ENCODE measurements around the gene SSH2. TPM values are rescaled to one million over a fixed set of nuclear protein-coding genes. Genes with fewer than 3 reads are reported as not detected.
A peak's percentile ranks its signal among the peaks of the same experiment; 100 is the strongest.

SSH2 gene
- total and polyA plus RNA-seq, 2 donors (not counting 1 experiment from before 2014, with no cell fraction given), result 51.5 to 183 TPM

DNA sequence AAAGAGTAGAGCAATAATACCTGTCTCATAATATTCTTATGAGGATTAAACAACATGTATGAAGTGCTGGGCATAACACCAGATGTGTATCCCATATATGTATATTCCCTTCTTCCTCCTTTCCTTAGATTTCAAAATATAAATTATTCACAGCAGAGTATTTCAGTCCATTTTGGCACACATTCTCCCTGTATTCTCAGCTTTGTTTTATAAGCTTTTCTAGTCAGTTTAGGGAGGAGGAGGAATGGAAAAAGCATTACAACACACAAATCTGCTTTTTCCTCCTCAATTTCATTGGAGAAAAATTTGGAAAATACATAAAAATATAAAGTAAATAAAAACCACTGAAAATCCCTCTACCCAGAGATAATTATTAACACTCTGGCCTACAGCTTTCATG, 260.8 kb downstream of the SSH2 start:
- Histone ChIP-seq H3K4me2 (replicated peaks; ENCODE audit: low read depth, low read length, poor library complexity, severe bottlenecking) (no peak overlapping the region), H4K20me1 (ENCODE audit: control insufficient read depth, insufficient read depth, low read length, poor library complexity, severe bottlenecking) (no peaks in the 10 kb centered on the region), H3K27ac (ENCODE audit: low read length in 2 of 2) (no peak overlapping the region), H3K27me3 (replicated peaks in 1 of 4; ENCODE audit: control extremely low read depth in 1 of 4, control insufficient read depth in 3 of 4, insufficient read depth in 4 of 4, low read length in 3 of 4) (no peaks in the 10 kb centered on the region), H3K79me2 (ENCODE audit: control insufficient read depth, insufficient read depth, low read length) (peaks cover 4% of the 10 kb centered on the region), H3K4me1 (ENCODE audit: control insufficient read depth in 2 of 2, insufficient read depth in 2 of 2, low read length in 2 of 2) (peaks cover 13 to 14% of the 10 kb centered on the region in 2 donors), H2AFZ (ENCODE audit: insufficient read depth, low read depth, low read length, poor library complexity, severe bottlenecking) (no peak overlapping the region), H3K9me3 (ENCODE audit: control extremely low read depth in 1 of 3, control insufficient read depth in 2 of 3, insufficient read depth in 1 of 3, low read length in 2 of 3) (no peaks in the 10 kb centered on the region), H3K36me3 (replicated peaks in 1 of 2; ENCODE audit: control extremely low read depth in 1 of 2, control insufficient read depth in 1 of 2, extremely low read depth in 1 of 2, insufficient read depth in 2 of 2, low read length in 1 of 2) (peaks cover 5 to 80% of the 10 kb centered on the region in 2 experiments), H3K4me3 (ENCODE audit: control extremely low read depth in 1 of 5, extremely low read depth in 1 of 5, insufficient read depth in 1 of 5, low read depth in 2 of 5, low read length in 4 of 5) (no peak overlapping the region), H3K9ac (ENCODE audit: low read length) (no peak overlapping the region)
- Mint-ChIP-seq H3K4me3 (no peak overlapping the region), H3K27me3 (no peaks in the 10 kb centered on the region), H3K9me3 (ENCODE audit: insufficient read depth) (no peaks in the 10 kb centered on the region), H3K27ac (no peak overlapping the region), H3K4me1 (peaks cover 23% of the 10 kb centered on the region)
- ATAC-seq (ENCODE audit: low read depth) (no peak), DNase-seq (no peak)
- no peak for TF ChIP-seq CTCF (IDR thresholded peaks at IDR 0.05)
- TF ChIP-seq EZH2 (IDR thresholded peaks at IDR 0.05; ENCODE audit: borderline replicate concordance, insufficient read depth, low read depth, low read length, poor library complexity, severe bottlenecking), result no peak
- ChIA-PET POLR2A (no interaction called here), CTCF (interaction anchor here (1.2 to 1.5 kb wide), 2 partner anchors 13 to 111 kb away, joined by 4 to 6 read pairs; no protein-coding TSS in a partner anchor)
- intact Hi-C loops (cut with micrococcal nuclease), result no loop called here

DNA sequence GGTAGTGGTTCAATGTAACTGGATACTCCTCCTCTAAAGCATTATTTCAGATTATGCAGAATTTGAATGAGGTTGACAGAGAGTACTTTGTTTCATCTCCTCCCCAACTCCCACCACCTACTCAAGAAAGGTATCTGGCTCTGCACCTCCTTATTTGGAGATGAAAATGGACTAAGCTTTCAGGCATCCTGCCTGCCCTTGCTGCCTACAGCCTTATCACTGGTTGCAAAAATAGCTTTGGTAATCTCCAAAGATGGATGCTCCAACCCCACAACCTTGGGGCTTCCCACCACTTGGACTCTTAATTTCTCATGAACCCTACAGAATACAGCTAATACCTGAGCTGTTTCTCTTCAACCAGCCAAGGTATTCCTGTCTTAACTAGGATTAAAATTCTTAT, 262.1 kb downstream of the SSH2 start:
- no peaks in the 10 kb centered on the region for H3K9me3 Mint-ChIP-seq (ENCODE audit: insufficient read depth)

More for the DNA sequence above, 262.1 kb downstream of the SSH2 start:
- no peak overlapping the region for H2AFZ ChIP-seq (ENCODE audit: insufficient read depth, low read depth, low read length, poor library complexity, severe bottlenecking)
- no peaks in the 10 kb centered on the region for H3K27me3 ChIP-seq (replicated peaks in 1 of 4; ENCODE audit: control extremely low read depth in 1 of 4, control insufficient read depth in 3 of 4, insufficient read depth in 4 of 4, low read length in 3 of 4)
- POLR2A ChIA-PET, result no interaction called here
- H3K79me2 ChIP-seq (ENCODE audit: control insufficient read depth, insufficient read depth, low read length), result peaks cover 14% of the 10 kb centered on the region
- ATAC-seq (ENCODE audit: low read depth) (no peak), DNase-seq (no peak)
- H3K9ac ChIP-seq (ENCODE audit: low read length), result no peak overlapping the region
- peaks cover 3 to 83% of the 10 kb centered on the region in 2 experiments for H3K36me3 ChIP-seq (replicated peaks in 1 of 2; ENCODE audit: control extremely low read depth in 1 of 2, control insufficient read depth in 1 of 2, extremely low read depth in 1 of 2, insufficient read depth in 2 of 2, low read length in 1 of 2)
- H4K20me1 ChIP-seq (ENCODE audit: control insufficient read depth, insufficient read depth, low read length, poor library complexity, severe bottlenecking), result no peaks in the 10 kb centered on the region
- H3K27me3 Mint-ChIP-seq, result no peaks in the 10 kb centered on the region
- H3K4me2 ChIP-seq (replicated peaks; ENCODE audit: low read depth, low read length, poor library complexity, severe bottlenecking), result no peak overlapping the region
- no peak overlapping the region for H3K4me3 Mint-ChIP-seq
- peaks cover 19% of the 10 kb centered on the region for H3K4me1 Mint-ChIP-seq
- no peaks in the 10 kb centered on the region for H3K9me3 ChIP-seq (ENCODE audit: control extremely low read depth in 1 of 3, control insufficient read depth in 2 of 3, insufficient read depth in 1 of 3, low read length in 2 of 3)
- H3K4me1 ChIP-seq (ENCODE audit: control insufficient read depth in 2 of 2, insufficient read depth in 2 of 2, low read length in 2 of 2), result peaks cover 10 to 13% of the 10 kb centered on the region in 2 donors
- CTCF ChIA-PET, result interaction anchor here (0.6 to 1.5 kb wide), 6 partner anchors 15 to 167 kb away, joined by 3 to 4 read pairs (median 3); no protein-coding TSS in a partner anchor
- no peak overlapping the region for H3K27ac Mint-ChIP-seq
- H3K27ac ChIP-seq (ENCODE audit: low read length in 2 of 2), result peak overlapping the region in 1 of 2 donors; percentile 29
- TF ChIP-seq CTCF (IDR thresholded peaks at IDR 0.05) (no peak), EZH2 (IDR thresholded peaks at IDR 0.05; ENCODE audit: borderline replicate concordance, insufficient read depth, low read depth, low read length, poor library complexity, severe bottlenecking) (no peak)
- intact Hi-C loops (cut with micrococcal nuclease), result no loop called here
- H3K4me3 ChIP-seq (ENCODE audit: control extremely low read depth in 1 of 5, extremely low read depth in 1 of 5, insufficient read depth in 1 of 5, low read depth in 2 of 5, low read length in 4 of 5), result no peak overlapping the region

All from B cell (primary cell).